ENCODE data around the gene ZNF70. TPM values are rescaled to one million over a fixed set of nuclear protein-coding genes. Genes with fewer than 3 reads are reported as not detected.

Gene ZNF70
- total and polyA plus RNA-seq, 2 of the 13 experiments (the other 11 are each of a cell fraction or from before 2014, with no cell fraction given) = 0.62 to 3.6 TPM

DNA sequence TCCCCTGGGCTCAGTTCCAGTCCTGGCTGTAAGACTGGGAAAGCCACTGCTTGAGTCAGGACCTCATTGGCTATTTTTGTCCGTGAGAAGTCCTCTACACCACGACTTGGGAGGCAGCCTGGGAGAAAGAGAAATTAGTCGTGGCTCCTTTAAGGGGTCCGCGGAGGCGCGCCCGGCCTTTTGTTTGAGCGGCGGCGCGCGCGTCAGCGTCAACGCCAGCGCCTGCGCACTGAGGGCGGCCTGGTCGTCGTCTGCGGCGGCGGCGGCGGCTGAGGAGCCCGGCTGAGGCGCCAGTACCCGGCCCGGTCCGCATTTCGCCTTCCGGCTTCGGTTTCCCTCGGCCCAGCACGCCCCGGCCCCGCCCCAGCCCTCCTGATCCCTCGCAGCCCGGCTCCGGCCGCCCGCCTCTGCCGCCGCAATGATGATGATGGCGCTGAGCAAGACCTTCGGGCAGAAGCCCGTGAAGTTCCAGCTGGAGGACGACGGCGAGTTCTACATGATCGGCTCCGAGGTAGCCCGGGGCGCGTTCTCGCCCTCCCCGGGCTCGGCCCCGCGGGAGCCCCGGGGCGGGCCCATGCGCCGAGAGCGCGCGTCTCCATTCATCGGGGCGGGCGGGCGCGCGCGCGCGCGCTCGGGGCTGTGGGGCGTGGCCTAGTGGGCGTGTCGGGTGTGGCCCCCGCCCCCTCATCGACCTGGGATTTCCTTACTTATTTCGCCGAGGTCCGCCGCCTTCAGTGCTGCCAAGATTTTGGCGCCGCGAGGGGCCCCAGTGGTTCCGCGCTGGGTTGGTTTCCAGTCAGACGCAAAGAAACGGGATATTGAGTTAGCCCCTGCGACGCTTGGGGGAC lies 36.1 kb upstream of the ZNF70 start, which contains the start of gene SMARCB1 (continued):
- TF ChIP-seq SNAPC4 (CRISPR knock-in tag; IDR thresholded peaks at IDR 0.05) = no peak
- TF ChIP-seq NR2F6 (IDR thresholded peaks at IDR 0.05) = no peak
- no peak for TF ChIP-seq NR2F6 (CRISPR knock-in tag; IDR thresholded peaks at IDR 0.05)
- no peak for TF ChIP-seq HMG20A (CRISPR knock-in tag; IDR thresholded peaks at IDR 0.05; ENCODE audit: borderline replicate concordance)
- peak; percentile 64; the same call in 1 of the 2 replicates for TF ChIP-seq ZNF337 (CRISPR knock-in tag; IDR thresholded peaks at IDR 0.05; ENCODE audit: borderline replicate concordance, low read depth)
- TF ChIP-seq SP1 (IDR thresholded peaks at IDR 0.05) = no peak
- peak; percentile 89 for TF ChIP-seq SP1 (CRISPR knock-in tag; IDR thresholded peaks at IDR 0.05)
- TF ChIP-seq ZNF841 (CRISPR knock-in tag; IDR thresholded peaks at IDR 0.05; ENCODE audit: borderline replicate concordance) = no peak
- TF ChIP-seq ZSCAN25 (CRISPR knock-in tag; IDR thresholded peaks at IDR 0.05) = no peak
- TF ChIP-seq MED1 (CRISPR knock-in tag; IDR thresholded peaks at IDR 0.05) = peak; percentile 65
- no peak for TF ChIP-seq CHD4 (IDR thresholded peaks at IDR 0.05; ENCODE audit: borderline replicate concordance, low read length)
- no peak for TF ChIP-seq U2AF2 (IDR thresholded peaks at IDR 0.05; ENCODE audit: low read depth, low read length)
- peak; percentile 10; the same call in 1 of the 2 replicates for TF ChIP-seq ZNF317 (CRISPR knock-in tag; IDR thresholded peaks at IDR 0.05)
- no peak for TF ChIP-seq ZNF557 (CRISPR knock-in tag; IDR thresholded peaks at IDR 0.05)
- TF ChIP-seq, protein P1, sequence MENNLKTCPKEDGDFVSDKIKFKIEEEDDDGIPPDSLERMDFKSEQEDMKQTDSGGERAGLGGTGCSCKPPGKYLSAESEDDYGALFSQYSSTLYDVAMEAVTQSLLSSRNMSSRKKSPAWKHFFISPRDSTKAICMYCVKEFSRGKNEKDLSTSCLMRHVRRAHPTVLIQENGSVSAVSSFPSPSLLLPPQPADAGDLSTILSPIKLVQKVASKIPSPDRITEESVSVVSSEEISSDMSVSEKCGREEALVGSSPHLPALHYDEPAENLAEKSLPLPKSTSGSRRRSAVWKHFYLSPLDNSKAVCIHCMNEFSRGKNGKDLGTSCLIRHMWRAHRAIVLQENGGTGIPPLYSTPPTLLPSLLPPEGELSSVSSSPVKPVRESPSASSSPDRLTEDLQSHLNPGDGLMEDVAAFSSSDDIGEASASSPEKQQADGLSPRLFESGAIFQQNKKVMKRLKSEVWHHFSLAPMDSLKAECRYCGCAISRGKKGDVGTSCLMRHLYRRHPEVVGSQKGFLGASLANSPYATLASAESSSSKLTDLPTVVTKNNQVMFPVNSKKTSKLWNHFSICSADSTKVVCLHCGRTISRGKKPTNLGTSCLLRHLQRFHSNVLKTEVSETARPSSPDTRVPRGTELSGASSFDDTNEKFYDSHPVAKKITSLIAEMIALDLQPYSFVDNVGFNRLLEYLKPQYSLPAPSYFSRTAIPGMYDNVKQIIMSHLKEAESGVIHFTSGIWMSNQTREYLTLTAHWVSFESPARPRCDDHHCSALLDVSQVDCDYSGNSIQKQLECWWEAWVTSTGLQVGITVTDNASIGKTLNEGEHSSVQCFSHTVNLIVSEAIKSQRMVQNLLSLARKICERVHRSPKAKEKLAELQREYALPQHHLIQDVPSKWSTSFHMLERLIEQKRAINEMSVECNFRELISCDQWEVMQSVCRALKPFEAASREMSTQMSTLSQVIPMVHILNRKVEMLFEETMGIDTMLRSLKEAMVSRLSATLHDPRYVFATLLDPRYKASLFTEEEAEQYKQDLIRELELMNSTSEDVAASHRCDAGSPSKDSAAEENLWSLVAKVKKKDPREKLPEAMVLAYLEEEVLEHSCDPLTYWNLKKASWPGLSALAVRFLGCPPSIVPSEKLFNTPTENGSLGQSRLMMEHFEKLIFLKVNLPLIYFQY (CRISPR knock-in tag; IDR thresholded peaks at IDR 0.05; ENCODE audit: borderline replicate concordance) = no peak
- TF ChIP-seq ZNF275 (CRISPR knock-in tag; IDR thresholded peaks at IDR 0.05; ENCODE audit: borderline replicate concordance) = 0 out of 2 replicates have a peak, but pooled peaks have one; percentile 26
- no peak for TF ChIP-seq HDAC2 (CRISPR knock-in tag; IDR thresholded peaks at IDR 0.05)
- no peak for TF ChIP-seq TBP (CRISPR knock-in tag; IDR thresholded peaks at IDR 0.05)
- TF ChIP-seq ZFP90 (CRISPR knock-in tag; IDR thresholded peaks at IDR 0.05; ENCODE audit: borderline replicate concordance) = no peak
- TF ChIP-seq ZNF431 (CRISPR knock-in tag; IDR thresholded peaks at IDR 0.05; ENCODE audit: borderline replicate concordance, low read depth) = no peak
- no peak for TF ChIP-seq ZBTB7A (CRISPR knock-in tag; IDR thresholded peaks at IDR 0.05)
